GM18517 (cell line): ENCODE data around the gene KRT86.
"Not testable (repeated sequence)": the region's sequence is repeated elsewhere in the genome, so short reads cannot be mapped to it uniquely, and the experiment has no call there.

ENCODE experiments used
- ATAC-seq: cut with Tn5 transposase; IDR thresholded peaks from one replicate; pipeline ENCODE4 v1.9.1; 2021; ENCODE audit warnings: mild to moderate bottlenecking, moderate library complexity; ENCODE audit not compliant: unreplicated experiment

The KRT86 gene

DNA sequence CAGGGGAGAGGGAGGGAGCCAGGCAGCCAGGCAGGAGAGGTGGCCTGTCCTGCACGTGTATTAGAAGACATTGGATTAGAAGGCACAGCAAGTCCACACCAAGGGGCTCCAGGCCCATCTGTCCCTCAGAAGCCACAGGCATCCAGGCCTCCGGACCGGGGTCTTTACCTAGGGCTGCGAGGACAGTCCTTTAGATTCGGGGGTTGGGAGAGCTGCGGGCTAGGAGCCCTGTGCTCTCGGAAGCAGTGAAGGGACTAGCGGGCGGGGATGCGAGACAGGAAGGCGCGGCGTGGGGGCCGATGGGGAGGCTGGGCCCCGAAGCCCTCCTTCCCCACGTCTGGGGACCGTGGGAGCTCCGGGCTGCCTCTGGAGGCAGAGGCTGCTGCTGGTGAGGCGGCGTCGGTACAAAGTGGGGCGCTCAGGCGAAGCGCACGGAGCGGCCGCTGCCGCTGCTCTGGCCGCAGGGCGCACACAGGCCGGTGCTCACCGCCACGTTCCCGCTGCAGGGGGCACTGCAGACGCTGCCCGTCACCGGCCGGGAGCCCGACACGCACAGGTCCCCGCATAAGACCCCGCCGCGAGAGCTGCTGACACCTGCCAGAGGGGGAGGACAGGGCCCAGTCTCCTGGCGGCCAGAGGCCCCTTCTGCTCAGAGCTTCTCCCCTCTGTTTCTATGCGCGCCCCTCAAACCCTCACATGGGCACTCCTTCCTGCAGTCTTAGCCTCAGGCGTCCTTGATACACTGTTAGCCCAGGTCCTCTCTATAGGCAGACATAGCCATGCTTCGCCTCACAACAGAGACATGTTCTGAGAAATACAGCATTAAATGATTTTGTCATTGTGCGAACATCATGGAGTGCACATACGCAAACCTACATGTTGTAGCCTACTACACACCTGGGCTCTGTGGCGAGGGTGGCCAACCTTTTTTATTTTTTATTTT, 24.1 kb upstream of the KRT86 start:
- no peak for ATAC-seq

DNA sequence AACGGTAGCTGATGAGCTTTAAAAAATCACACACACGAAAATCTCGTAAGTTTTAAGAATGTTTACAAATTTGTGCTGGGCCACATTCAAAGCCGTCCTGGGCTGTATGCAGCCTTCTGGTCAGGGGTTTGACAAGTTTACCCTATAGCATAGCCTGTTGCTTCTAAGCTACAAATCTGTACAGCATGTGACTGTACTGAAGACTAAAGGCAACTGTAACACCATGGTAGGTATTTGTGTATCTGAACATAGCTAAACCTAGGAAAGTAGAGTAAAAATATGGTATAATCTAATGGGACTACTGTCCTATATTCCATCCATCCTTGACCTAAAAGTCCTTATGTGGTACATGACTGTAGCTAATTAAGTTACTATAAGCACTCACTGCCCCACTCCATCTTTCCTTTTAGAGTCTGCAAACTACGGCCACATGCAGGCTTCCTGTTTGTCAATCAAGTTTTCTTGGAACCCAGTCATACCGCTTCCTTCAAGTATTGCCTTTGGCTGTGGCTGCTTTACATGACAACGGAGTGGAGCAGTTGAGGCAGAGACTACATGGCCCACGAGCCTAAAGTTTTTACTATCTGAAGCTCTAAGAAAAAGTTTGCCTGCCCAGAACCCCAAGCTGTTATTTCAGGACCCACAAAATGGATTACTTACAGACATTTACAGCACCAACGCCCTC, 22.9 kb upstream of the KRT86 start:
- no peak for ATAC-seq

DNA sequence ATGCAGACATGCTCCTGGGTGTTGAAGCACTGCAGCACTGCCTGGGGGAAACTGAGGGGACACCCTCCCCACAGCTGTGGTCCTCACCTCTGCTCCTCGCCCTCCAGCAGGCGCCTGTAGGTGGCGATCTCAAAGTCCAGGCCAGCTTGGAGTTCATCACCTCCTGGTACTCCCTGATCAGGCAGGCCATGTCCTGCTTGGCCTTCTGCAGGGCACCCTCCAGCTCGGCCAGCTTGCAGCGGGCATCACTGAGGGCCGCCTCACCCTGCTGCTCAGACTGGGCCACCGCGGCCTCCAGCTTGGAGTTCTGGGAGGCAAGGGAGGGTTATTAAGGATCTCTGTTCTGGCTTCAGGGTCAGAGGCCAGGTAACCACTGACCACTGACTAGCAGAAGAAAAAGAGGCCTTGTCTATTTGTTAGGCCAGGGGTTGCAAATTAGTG, 22.2 kb upstream of the KRT86 start:
- ATAC-seq, result not testable (repeated sequence)

DNA sequence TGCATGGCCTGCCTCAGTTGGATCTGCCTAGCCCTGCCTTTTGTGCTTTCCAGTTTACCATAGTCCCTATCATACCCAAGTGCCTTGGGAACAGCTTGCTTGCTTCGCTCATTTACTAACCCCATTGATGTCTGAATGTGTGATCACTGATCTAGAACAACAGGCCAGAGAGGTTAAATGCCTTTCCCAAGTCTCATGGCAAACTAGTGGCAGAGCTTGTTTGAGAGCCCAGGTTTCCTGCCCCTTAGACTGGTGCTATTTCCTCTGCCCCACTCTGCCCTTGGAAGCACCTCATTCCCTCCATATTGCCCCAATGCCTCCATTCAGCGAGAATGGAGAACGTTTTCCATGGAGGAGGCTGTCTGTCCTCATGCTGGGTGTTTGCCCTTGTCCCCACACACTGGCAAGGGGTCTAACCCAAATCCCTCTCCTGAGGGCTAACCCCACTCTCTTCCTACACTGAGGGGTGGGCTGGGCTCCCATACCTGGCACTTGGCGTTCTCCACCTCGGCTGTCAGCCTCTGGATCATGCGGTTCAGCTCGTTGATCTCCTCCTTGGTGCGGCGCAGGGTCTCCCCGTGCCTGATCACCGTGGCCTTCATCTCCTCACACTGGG, 21.6 kb upstream of the KRT86 start:
- ATAC-seq, result no peak

DNA sequence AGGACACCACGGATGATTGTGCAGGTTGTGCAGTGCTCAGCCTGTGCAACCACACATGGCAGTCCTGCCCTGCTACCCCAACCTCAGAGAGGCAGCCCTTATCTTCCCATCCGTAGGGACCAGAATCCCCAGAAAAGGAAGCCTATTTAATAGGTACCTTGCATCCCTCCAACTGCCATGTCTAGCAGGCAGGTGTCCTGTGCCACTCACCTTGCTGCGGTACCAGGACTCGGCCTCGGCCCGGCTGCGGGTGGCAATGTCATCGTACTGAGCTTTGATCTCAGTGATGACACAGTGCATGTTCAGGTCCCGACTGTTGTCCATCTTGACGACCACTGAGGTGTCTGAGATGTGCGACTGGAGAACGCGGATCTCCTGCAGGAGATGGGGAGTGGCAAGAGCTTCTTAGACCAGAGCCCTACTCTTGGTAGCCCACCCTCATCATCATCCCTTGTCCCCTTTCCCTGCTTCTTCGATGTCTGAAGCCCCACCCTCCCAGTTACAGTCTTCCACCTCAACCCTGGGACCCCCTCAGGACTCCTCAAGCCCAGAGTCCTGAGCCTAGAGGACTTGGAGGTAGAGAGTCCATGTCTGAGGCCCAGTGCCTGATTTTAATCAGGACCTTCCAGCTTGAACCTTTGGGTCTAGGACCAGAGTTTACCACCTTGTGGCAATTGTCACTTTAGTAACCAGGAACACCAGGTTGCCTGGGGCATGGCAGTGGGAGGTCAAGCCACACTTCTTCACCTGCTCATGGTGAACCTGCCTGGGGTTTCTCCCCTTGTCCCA, 20.9 kb upstream of the KRT86 start:
- ATAC-seq, result no peak

DNA sequence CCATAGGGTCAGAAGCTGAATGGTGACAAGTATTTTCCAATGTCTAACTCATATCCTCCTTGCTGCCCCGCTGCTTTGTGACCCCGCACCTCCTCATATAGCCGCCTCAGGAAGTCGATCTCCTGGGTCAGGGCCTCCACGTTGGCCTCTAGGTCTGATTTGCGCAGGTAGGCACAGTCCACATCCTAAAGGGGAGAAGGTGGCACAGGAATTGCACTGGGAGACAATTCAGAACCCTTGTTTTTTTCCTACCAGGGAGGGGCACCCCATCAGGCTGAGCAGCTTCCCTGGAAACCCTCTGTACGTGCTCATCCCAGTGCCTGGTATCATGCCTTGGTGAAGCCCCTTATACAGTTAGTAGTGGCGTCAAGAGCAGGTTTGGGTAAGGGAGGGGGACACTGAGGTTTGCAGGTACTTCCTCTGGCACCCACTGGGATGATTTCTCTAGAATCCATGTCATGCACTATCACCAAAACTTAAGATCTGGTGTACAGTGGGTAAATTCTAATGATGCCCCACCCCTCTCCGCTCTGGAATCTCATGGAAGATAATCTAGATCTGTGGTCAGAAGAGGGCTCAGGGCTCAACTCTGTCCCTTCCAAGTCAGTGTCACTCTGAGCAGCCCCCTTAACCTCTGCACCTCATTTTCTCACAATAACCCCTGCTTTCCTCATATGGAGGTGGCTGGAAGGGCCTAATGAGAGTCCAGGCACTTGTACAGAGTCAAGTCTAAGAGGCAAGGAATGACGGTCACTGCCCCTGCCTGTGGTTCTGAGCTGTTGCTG, 20.1 kb upstream of the KRT86 start:
- ATAC-seq, result no peak

DNA sequence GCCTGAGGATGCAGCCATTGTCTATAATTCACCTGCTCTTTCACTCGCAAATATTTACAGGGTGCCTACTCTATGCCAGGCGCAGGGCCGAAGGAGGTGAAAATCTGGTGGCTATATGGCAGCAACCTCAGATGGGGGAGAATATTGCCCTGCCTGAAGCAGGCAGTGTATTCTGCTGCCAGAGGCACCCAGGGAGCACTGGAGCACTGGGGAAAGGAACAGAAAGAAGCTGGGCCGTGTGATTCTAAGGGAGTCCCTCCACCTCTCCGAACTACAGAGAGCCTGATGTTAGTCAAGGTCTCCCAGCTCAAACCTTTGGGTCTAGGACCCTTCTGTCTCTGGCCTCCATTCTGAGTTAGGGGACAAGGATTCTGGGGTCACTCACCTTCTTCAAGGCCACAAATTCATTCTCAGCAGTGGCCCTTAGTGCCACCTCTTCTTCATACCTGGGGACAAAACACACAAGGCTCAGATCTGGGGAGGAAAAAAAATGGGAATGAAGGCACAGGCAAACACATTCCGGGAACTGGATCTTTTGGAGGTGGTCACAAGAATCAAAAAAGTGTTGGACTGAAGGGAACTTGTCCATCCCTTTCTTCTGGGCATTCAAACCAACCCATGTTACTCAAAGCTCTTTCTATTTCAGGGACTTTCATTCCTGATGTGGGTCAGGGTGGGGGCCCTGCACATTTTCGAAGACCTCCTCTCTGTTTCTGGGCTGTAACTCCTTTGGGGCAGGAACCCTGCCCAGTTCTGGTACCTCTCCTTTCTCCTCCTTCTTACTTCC, 19.3 kb upstream of the KRT86 start:
- ATAC-seq, result no peak

DNA sequence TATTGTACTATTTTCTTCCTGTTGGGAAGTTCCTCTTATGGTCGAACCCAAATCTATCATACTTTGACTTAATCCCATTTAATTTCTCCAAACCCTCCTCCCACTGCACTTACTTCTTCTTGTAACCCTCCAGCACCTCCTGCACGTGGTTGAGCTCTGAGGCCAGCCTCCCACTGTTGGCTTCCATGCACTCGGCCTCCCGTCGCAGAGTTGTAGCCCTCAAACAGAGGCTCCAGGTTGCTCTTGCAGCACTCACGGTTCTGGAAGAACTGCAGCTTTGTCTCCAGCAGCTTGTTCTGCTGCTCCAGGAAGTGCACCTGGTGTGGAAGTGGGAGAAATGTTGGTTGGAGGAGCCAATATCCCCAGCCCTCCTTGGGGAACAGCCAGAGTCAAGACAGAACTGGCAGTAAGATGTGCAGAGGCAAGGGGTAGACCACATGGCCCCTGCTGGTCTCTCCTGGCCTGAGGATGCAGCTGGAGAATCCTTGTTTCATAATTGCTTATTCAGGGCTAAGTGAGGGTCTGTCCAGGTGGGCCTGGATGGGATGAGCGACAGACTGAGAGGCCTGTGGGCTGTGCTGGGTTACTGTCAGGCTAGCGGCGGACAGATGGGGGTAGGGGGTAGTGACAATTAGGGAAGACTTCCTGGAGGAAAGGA, 18.4 kb upstream of the KRT86 start:
- no peak for ATAC-seq

DNA sequence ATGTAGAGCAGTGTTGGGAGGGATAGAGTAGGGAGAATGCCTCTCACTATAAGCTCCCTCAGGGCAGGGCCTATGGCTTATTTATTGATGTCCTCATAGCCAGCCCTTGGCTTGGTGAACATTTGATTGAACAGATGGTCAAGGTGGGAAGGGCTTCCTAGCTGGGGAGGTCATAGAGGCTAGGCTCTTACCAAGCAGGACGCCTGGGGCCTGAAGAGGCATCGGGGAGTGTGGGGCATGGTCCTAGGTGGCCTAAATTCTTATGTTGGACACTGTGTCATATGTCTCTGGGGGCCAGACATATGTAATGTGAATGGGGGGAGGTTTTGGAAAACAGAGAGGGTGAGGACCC, 17.9 kb upstream of the KRT86 start:
- ATAC-seq, result no peak

DNA sequence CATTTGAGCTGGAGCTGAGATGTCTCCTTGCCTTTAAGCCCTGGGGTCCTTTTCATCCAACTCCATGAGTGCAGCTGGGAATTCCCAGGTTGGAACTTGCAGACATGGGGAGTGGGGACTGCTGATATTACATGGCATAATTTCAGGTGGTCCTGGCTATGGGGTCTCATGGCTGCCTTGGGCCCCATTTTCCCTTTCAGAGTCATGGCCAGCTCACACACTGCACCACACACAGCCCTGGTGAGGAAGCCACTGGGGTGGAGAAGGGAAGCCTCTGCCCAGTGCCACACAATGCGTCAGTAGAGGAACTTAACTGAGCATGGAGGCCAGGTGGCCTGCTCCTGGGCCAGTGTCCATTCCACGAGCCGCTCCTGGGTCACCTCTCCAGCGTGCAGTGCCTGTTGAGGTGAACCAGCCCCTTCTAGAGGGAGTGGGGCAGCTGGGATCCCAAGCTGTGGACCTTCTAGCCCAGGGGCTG, 17.3 kb upstream of the KRT86 start:
- no peak for ATAC-seq

DNA sequence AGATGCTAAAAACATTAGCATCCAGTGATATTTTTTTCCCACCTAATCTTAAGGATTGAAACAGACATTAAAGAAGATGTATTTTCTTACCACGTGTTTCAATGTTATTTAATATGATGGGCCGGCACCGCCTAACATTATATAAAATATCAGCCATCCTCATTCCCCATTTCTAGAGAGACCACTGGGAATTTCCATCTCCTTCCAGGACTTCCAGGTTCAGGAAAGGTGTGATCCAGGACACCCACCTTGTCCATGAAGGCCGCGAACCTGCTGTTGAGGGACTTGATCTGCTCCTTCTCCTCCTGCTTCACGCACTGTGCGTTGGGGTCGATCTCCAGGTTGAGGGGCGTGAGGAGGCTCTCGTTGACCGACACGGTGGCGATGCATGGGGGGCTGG, 16.5 kb upstream of the KRT86 start:
- ATAC-seq, result not testable (repeated sequence)

DNA sequence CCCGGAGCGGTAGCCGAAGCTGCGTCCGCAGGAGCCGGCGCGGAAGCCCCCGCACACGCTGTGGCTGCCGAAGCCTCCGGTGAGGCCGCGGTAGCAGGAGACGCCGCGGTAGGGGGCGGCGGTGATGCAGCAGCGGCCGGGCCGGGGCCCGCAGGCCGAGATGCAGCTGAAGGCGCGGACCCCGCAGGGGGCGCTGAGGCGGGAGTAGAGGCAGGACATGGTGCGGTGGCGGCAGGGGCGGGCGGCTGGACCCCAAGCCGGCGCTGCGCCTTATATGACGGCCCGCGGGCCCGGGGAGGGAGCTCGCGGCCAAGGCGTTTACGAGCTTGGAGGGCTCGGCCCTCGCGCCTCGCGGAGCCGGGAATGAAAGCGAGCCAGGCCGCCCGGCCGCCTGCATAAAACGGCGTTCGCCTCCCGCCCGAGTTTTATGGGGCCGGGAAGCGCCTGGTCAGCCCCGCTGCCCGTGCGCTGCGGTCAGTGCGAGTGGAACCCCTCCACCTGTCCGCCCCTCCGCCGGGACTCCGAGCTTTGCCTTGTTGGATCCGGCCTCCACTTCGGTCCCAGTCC, 16.0 kb upstream of the KRT86 start:
- no peak for ATAC-seq

DNA sequence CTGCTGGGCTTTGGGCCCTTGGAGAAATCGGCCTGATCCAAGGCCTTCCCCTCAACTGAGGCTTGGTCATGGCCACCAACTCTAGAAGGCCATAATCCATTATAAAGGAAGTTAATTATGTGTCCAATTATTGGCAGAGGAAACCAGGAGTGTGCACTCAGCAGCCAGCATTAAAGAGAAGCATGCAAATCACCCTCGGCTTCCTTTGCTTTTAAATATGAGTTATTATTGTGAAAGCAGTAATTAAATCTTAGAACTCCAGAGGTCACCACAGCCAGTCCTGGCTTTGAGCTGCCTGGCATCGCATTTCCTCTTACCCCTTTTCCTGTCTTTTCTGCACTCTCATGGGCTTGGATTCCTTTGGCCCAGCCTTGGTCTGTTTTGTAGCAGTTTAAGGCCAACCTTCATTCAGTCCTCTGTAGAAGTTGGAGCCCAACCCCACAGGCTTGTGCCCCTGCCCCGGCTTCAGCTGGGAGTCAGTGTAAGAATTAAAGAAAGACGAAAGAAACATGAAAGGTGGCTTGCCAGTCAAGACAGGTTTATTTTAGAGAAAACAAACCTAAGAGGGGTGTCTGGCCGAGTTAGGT, 14.7 kb upstream of the KRT86 start:
- ATAC-seq, result no peak

DNA sequence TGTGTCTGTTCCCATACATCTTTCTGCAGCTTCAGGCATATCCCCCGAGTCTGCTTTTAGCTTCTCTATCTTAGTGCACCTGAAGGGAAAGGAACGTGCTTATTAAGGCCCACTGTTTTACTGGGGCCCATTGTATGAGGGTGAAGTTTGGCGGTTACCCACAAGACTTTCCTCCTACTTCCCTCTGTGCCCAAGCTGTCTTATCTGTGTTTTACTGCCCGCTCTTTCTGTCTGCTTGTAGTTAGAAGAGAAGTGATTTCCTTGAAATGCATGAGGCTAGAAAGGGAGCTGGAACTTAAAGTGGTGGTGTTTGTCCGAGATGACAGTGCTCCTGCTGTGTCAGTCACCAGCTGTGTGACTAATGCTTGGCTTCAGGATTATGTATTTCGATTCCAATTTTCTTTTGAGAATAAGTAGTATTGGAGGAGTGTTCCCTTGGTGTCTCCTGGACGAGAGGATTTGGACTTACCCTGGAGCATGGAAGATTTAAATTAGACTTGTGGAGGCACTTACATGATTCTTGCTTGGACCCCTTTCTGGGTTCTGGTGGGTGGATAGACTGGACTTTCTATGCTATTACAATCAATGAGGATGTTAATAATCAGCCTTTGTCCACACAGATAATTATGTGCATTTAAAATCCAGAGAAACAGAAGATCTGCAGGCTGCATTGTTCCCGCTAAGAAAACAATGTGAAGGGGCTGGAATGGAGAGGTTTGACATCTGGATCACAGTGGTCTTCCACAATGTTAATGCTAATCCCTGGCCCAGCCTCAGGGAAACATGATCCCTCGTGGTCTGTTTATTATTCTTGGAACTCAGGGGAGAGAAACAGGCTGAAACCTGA, 13.9 kb upstream of the KRT86 start:
- ATAC-seq, result no peak

DNA sequence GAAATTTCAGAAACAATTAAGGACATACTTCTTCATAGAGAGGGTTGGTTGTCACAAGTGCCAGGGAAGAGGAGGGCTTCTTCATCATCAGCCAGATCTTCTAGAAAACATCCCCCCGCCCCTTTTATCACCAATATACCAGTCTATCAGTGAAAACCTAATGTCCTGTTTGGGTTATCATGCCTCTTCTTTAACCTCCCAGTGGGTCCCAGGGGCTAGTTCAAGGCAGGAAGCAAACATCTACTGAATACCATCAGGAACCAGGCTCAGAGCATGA, 13.3 kb upstream of the KRT86 start:
- no peak for ATAC-seq

DNA sequence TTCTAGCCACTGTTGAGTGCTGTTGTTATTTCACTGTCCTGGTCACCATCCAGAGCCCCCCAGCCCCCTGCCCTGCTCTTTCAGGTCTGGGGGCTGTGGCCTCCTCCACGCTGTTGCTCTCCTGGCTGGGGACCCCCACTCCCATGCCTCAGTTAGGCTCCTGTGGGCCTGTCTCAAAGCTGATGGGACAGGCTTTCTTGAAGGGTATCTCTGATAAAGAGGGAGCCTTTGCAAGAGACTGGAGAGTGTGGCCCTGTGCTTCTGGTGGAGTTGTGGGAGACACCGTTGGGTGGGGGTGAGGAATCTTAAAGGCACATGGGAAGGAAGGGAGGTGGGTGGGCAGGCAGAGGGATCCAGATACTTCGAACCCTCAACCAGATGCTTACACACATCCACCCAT, 12.2 kb upstream of the KRT86 start:
- ATAC-seq, result no peak

DNA sequence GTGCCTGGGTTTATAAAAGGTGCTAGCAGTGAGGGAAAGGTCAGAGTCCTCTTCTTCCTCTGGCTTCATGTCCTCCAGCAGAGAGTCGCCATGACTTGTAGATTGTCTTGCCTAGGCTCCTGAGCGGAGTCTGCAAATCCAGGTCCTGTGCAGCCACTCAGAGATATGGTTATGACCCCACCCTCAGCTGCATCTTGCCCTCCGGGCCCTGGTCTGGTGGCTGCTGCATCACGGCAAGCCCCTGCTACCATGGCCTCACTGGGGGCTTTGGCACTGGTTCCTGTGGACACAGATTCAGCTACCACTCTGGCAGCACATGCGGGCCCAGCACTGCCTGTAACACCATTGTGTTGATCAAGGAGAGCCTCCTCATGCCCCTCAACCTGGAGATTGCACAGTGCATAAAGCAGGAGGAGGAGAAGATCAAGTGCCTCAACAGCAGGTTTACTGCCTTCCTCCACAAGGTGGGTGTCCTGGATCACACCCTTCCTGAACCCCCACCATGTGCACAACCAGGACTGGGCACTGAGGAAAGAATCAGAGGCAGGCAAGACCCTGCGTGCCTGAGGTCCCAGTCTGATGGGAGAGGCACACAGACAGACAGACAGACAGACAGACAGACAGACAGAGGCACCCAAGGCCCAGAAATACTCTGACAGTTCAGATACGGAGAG, 10.5 kb upstream of the KRT86 start:
- ATAC-seq, result no peak
